Adrenal gland (tissue), 19 donors: ENCODE data around the gene DCC. TPM values are rescaled to one million over a fixed set of nuclear protein-coding genes. Genes with fewer than 3 reads are reported as not detected.
A peak's percentile ranks its signal among the peaks of the same experiment; 100 is the strongest.

Source experiments
- DNase-seq, 7 donors: peaks; one replicate each; pipeline ENCODE4 v3.0.0-alpha.2; 2019 to 2020
- H3K27ac ChIP-seq, 5 donors: fragments of 200-600 bp; sonication (generic) in 4 of 5; 1 replicate in 3 of 5; 2 replicates in 2 of 5; pipeline versions ENCODE4 v1.5.1 to v1.8.0; 2016 to 2020; ENCODE audit warnings: mild to moderate bottlenecking in 1 of 5
- H3K27me3 ChIP-seq: fragments of 200-600 bp; 2 replicates; pipeline ENCODE4 v1.8.0; 2021
- H3K36me3 ChIP-seq, 2 donors: fragments of 200-600 bp; replicated peaks in 1 of 2; 1 replicate in 1 of 2; 2 replicates in 1 of 2; pipeline versions ENCODE4 v1.5.1 to v1.8.0; 2018 to 2022
- H3K4me1 ChIP-seq, 2 donors: fragments of 200-600 bp; replicated peaks in 1 of 2; 1 replicate in 1 of 2; 2 replicates in 1 of 2; pipeline versions ENCODE4 v1.5.1 to v1.8.0; 2018 to 2021
- H3K4me3 ChIP-seq, 4 donors: fragments of 200-600 bp; sonication (generic) in 3 of 4; one replicate each; pipeline ENCODE4 v1.5.1; 2016 to 2018
- H3K9me3 ChIP-seq, 3 donors: fragments of 200-600 bp; sonication (generic) in 1 of 3; replicated peaks in 1 of 3; 1 replicate in 2 of 3; 2 replicates in 1 of 3; pipeline versions ENCODE4 v1.5.1 to v1.8.0; 2016 to 2021
- CTCF ChIP-seq, 6 experiments: fragments of 450-650 bp in 4 of 6; fragments of 200-600 bp in 2 of 6; sonication (generic) in 1 of 6; IDR thresholded peaks; 1 replicate in 5 of 6; 2 replicates in 1 of 6; pipeline versions ENCODE4 v1.5.1 to v1.8.0; 2016 to 2021; ENCODE audit warnings: antibody characterized with exemption in 6 of 6, mild to moderate bottlenecking in 2 of 6, moderate library complexity in 1 of 6
- POLR2A ChIP-seq, 2 donors: fragments of 450-650 bp; IDR thresholded peaks; one replicate each; pipeline ENCODE4 v1.6.1; 2017; ENCODE audit warnings: antibody characterized with exemption in 2 of 2, mild to moderate bottlenecking in 2 of 2, moderate library complexity in 1 of 2
- WGBS, 4 donors: extraction: QIAGEN DNeasy Blood & Tissue Kit in 2 of 4; methylation state at CpG; one replicate each; pipeline versions ENCODE4 v1.1.5 to v1.1.7; 2013 to 2017; 5-methylcytosine and 5-hydroxymethylcytosine counted together
- intact Hi-C, 2 donors: fragments of 100-400 bp; cut with DNase I; formaldehyde crosslinking; loops; one replicate each; pipeline versions ENCODE4 v1.14.1 to v1.15.0; 2022 to 2023
- long read RNA-seq, 10 donors: library from polyadenylated mRNA in 3 of 10; unstranded in 2 of 10; stranded (forward) in 1 of 10; transcript quantifications; one replicate each; pipeline ENCODE4 v2.0.0 and lab custom pipeline, GENCODE V29; 2021 to 2026
- polyA plus RNA-seq, 3 donors: library from polyadenylated mRNA; stranded (reverse); fragments of 200-250 nt in 2 of 3; fragments of 350-450 nt in 1 of 3; fragmentation: Illumina TruSeq in 1 of 3; extraction: RNeasy Lipid Tissue Mini Kit (QIAGEN cat#74804) in 1 of 3; gene quantifications; one replicate each; pipeline ENCODE4 v1.2.3, GENCODE V29; 2013 to 2014
- total RNA-seq, 9 donors: library from RNA; depleted of rRNA in 4 of 9; stranded (reverse); fragments of >200 nt in 4 of 9; fragments of 120-200 nt in 1 of 9; fragmentation: NEBNext Ultra II Directional in 1 of 9; extraction: Animal tissue kit (Norgen Biotek cat#: 25700) in 1 of 9; gene quantifications; one replicate each; pipeline versions ENCODE4 v1.1.0 to v1.2.4, GENCODE V29; 2013 to 2023
- donor health status: healthy with polysubstance abuse.
- donor health status: Bipolar disorder and iron deficiency.
- donor health status: DM: yes; HTN: yes; CAD: no.
- donor health status: DM: no; HTN: no; CAD: no.
- donor health status: DM: no; HTN: no; CAD: no.
- donor health status: DM: yes; HTN: yes; CAD: no.

The DCC gene
- total RNA-seq (1 to 10 TPM in 5 of 9 donors, under 1 TPM in 3, not detected in 1; 0.33 to 3.5 (median 1.8) TPM), polyA plus RNA-seq (1 to 10 TPM in 1 of 3 donors, under 1 TPM in 2; 0.40 to 1.1 (median 0.94) TPM)
- long read RNA-seq, donor 1: 0 reads
- long read RNA-seq, donor 2: 0 reads
- long read RNA-seq, donor 3: 0 reads
- long read RNA-seq, donor 4: 0 reads
- long read RNA-seq, donor 5: 0 reads
- long read RNA-seq, donor 6: 0 reads
- long read RNA-seq, donor 7: 0 reads
- long read RNA-seq, donor 8: 0 reads
- long read RNA-seq, donor 9: 0 reads
- long read RNA-seq, donor 10: 0 reads

- DNase-seq: peak; percentile 14 to 74 (median 21)
Observed at GRCh38 chr18:52339891-52340371, at the start of gene DCC. TSS of gene DCC (plus strand) at chr18:52340197. CDS start at chr18:52340788, 591 bp downstream.

GRCh38 chr18:52310651-52311050, 29.3 kb upstream of the DCC start:
- H3K36me3 ChIP-seq: no peaks in the 10 kb centered on the region
- TF ChIP-seq CTCF (IDR thresholded peaks at IDR 0.05) (no peak), POLR2A (IDR thresholded peaks at IDR 0.05) (no peak)
- 33 to 41% (median 37%) methylated on average over 2 of the region's 2 CpGs for WGBS, 4 donors
- no peak for DNase-seq
- no peaks in the 10 kb centered on the region for H3K27me3 ChIP-seq
- intact Hi-C loops: no loop called here
- H3K4me1 ChIP-seq: no peaks in the 10 kb centered on the region
- no peaks in the 10 kb centered on the region for H3K9me3 ChIP-seq
- H3K27ac ChIP-seq: no peak overlapping the region
- H3K4me3 ChIP-seq: no peak overlapping the region

More at GRCh38 chr18:52339891-52340371, at the start of gene DCC:
- intact Hi-C loops: no loop called here
- TF ChIP-seq POLR2A (IDR thresholded peaks at IDR 0.05) (no peak), CTCF (IDR thresholded peaks at IDR 0.05) (peak in 2 of 6 experiments; percentile 24 to 25)
- no peaks in the 10 kb centered on the region for H3K36me3 ChIP-seq
- H3K4me1 ChIP-seq: no peaks in the 10 kb centered on the region
- H3K9me3 ChIP-seq: no peaks in the 10 kb centered on the region
- H3K4me3 ChIP-seq: no peak within 1 kb of the TSS
- no peak within 1 kb of the TSS for H3K27ac ChIP-seq
- WGBS, 4 donors: 1 to 4% (median 1%) methylated on average over 26 to 27 of the region's 27 CpGs
- H3K27me3 ChIP-seq: peaks cover 10% of the 10 kb centered on the region

GRCh38 chr18:52311331-52311730, 28.7 kb upstream of the DCC start:
- Histone ChIP-seq H3K27me3 (no peaks in the 10 kb centered on the region), H3K4me1 (no peaks in the 10 kb centered on the region), H3K27ac (no peak overlapping the region), H3K36me3 (no peaks in the 10 kb centered on the region), H3K9me3 (no peaks in the 10 kb centered on the region), H3K4me3 (no peak overlapping the region)
- WGBS, 4 donors: 72 to 97% (median 79%) methylated on average over 2 of the region's 2 CpGs
- intact Hi-C loops: no loop called here
- no peak for TF ChIP-seq POLR2A (IDR thresholded peaks at IDR 0.05)
- DNase-seq: no peak

GRCh38 chr18:52312346-52312745, 27.7 kb upstream of the DCC start:
- DNase-seq: no peak
- Histone ChIP-seq H3K4me1 (no peaks in the 10 kb centered on the region), H3K9me3 (no peaks in the 10 kb centered on the region), H3K27me3 (no peaks in the 10 kb centered on the region), H3K4me3 (no peak overlapping the region), H3K36me3 (no peaks in the 10 kb centered on the region), H3K27ac (no peak overlapping the region)
- intact Hi-C loops: no loop called here
- TF ChIP-seq CTCF (IDR thresholded peaks at IDR 0.05) (no peak), POLR2A (IDR thresholded peaks at IDR 0.05) (no peak)

GRCh38 chr18:52313213-52313612, 26.8 kb upstream of the DCC start:
- no peaks in the 10 kb centered on the region for H3K4me1 ChIP-seq
- intact Hi-C loops: no loop called here
- H3K4me3 ChIP-seq: no peak overlapping the region
- WGBS, 4 donors: 35 to 50% (median 40%) methylated on average over 2 of the region's 2 CpGs
- H3K36me3 ChIP-seq: no peaks in the 10 kb centered on the region
- no peak overlapping the region for H3K27ac ChIP-seq
- H3K27me3 ChIP-seq: no peaks in the 10 kb centered on the region
- no peaks in the 10 kb centered on the region for H3K9me3 ChIP-seq
- TF ChIP-seq POLR2A (IDR thresholded peaks at IDR 0.05) (no peak), CTCF (IDR thresholded peaks at IDR 0.05) (no peak)
- no peak for DNase-seq
